Left lung (tissue), 10 donors: ENCODE measurements around the gene SEC24D. TPM values are rescaled to one million over a fixed set of nuclear protein-coding genes. Genes with fewer than 3 reads are reported as not detected.
"Not testable (repeated sequence)": the region's sequence is repeated elsewhere in the genome, so short reads cannot be mapped to it uniquely, and the experiment has no call there.

ENCODE experiments used
- ATAC-seq: fragments of 200-7000 bp; cut with Tn5 transposase; one replicate; pipeline ENCODE4 v1.9.1; 2020; ENCODE audit warnings: moderate library complexity
- DNase-seq, 4 donors: peaks; one replicate each; pipeline ENCODE4 v3.0.0-alpha.2; 2013 to 2020
- H3K27ac ChIP-seq, 2 donors: fragments of 200-600 bp; sonication (generic) in 1 of 2; one replicate each; pipeline versions ENCODE4 v1.5.0 to v1.8.0; 2020 to 2021
- H3K27me3 ChIP-seq, 2 donors: fragments of 200-600 bp; sonication (generic) in 1 of 2; one replicate each; pipeline versions ENCODE4 v1.5.0 to v1.8.0; 2020 to 2021
- H3K36me3 ChIP-seq, 2 donors: fragments of 200-600 bp; sonication (generic) in 1 of 2; one replicate each; pipeline versions ENCODE4 v1.5.0 to v1.8.0; 2020 to 2021
- H3K4me1 ChIP-seq, 2 donors: fragments of 200-600 bp; one replicate each; pipeline ENCODE4 v1.8.0; 2021
- H3K4me3 ChIP-seq, 2 donors: fragments of 200-600 bp; sonication (generic) in 1 of 2; one replicate each; pipeline versions ENCODE4 v1.5.0 to v1.8.0; 2020 to 2021; ENCODE audit warnings: mild to moderate bottlenecking in 1 of 2
- H3K9me3 ChIP-seq, 2 donors: fragments of 200-600 bp; sonication (generic) in 1 of 2; one replicate each; pipeline versions ENCODE4 v1.5.0 to v1.8.0; 2020 to 2021
- intact Hi-C, 2 donors: fragments of 100-400 bp; cut with DNase I; formaldehyde crosslinking; loops; one replicate each; pipeline versions ENCODE4 v1.11.2 to v1.14.2; 2022
- polyA plus RNA-seq, 6 donors: library from polyadenylated mRNA; unstranded; fragments of 120-200 nt; gene quantifications; one replicate each; pipeline ENCODE4 v1.2.1, GENCODE V29; 2013; ENCODE audit not compliant: insufficient read length in 6 of 6
- total RNA-seq, 2 donors: library from RNA; stranded (reverse); fragmentation: NEBNext Ultra II Directional; extraction: Animal tissue kit (Norgen Biotek cat#: 25700); gene quantifications; one replicate each; pipeline ENCODE4 v1.2.1, GENCODE V29; 2021
- TF ChIP-seq, protein P1 (sequence below), 2 donors: fragments of 200-600 bp; sonication (generic) in 1 of 2; IDR thresholded peaks; one replicate each; pipeline versions ENCODE4 v1.5.0 to v1.8.0; 2021; ENCODE audit warnings: antibody characterized with exemption in 2 of 2
- donor health status: DM: no; HTN: yes; CAD: no.
- donor health status: DM: no; HTN: no; CAD: no.

Gene SEC24D
- total and polyA plus RNA-seq, 8 donors = 40.7 to 99.4 (median 50.4) TPM

DNA sequence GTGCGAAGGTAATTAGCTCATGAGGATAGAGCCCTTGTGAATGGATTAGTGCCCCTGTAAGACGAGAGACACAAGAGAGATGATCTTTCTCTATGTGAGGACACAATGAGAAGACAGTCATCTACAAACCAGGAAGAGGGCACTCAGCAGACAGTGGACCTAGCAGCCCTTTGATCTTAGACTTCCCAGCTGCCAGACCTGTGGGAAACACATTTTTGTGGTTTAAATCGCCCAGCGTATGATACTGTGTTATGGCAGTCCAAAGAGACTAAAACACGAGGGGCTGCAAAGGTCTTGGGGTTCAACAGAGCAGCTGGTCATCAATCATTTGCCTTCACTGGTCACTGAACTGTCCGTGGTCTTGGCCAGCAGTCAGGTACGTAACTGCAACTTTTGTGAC lies 43.5 kb upstream of the SEC24D start:
- Histone ChIP-seq H3K36me3 (no peaks in the 10 kb centered on the region), H3K4me1 (no peaks in the 10 kb centered on the region), H3K9me3 (peaks cover 0 to 8% of the 10 kb centered on the region in 2 donors), H3K27ac (no peak overlapping the region), H3K4me3 (no peak overlapping the region), H3K27me3 (no peaks in the 10 kb centered on the region)
- ATAC-seq = no peak
- TF ChIP-seq, protein P1, sequence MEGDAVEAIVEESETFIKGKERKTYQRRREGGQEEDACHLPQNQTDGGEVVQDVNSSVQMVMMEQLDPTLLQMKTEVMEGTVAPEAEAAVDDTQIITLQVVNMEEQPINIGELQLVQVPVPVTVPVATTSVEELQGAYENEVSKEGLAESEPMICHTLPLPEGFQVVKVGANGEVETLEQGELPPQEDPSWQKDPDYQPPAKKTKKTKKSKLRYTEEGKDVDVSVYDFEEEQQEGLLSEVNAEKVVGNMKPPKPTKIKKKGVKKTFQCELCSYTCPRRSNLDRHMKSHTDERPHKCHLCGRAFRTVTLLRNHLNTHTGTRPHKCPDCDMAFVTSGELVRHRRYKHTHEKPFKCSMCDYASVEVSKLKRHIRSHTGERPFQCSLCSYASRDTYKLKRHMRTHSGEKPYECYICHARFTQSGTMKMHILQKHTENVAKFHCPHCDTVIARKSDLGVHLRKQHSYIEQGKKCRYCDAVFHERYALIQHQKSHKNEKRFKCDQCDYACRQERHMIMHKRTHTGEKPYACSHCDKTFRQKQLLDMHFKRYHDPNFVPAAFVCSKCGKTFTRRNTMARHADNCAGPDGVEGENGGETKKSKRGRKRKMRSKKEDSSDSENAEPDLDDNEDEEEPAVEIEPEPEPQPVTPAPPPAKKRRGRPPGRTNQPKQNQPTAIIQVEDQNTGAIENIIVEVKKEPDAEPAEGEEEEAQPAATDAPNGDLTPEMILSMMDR (IDR thresholded peaks at IDR 0.05) = no peak
- intact Hi-C loops = no loop called here
- DNase-seq = peak in 1 of 4 donors; percentile 28

DNA sequence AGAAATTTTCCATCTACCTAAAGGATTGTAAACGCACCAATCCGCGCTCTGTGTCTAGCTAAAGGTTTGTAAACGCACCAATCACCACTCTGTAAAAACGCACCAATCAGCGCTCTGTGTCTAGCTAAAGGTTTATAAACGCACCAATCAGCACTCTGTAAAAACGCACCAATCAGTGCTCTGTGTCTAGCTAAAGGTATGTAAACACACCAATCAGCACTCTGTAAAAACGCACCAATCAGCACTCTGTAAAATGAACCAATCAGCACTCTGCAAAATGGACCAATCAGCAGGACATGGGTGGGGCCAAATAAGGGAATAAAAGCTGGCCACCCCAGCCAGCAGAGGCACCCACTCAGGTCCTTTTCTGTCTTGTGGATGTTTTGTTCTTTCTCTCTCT lies 42.6 kb upstream of the SEC24D start:
- intact Hi-C loops, H3K9me3 ChIP-seq, DNase-seq, H3K4me1 ChIP-seq, H3K4me3 ChIP-seq, H3K27me3 ChIP-seq, ATAC-seq, H3K36me3 ChIP-seq, H3K27ac ChIP-seq: not testable (repeated sequence)

DNA sequence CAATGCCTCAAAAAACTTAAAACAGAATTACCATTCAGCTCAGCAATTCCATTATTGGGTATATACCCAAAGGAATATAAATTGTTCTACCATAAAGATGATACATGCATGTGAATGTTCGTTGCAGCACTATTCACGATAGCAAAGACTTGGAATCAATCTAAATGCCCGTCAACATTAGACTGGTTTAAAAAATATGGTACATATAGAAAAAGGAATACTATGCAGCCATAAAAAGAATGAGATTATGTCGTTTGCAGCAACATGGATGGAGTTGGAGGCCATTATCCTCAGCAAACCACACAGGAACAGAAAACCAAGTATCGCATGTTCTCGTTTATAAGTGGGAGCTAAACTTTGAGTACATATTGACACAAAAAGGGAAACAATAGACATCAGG lies 41.9 kb upstream of the SEC24D start:
- DNase-seq (no peak), ATAC-seq (no peak)
- H3K27me3 ChIP-seq = no peaks in the 10 kb centered on the region
- H3K9me3 ChIP-seq = peaks cover 0 to 8% of the 10 kb centered on the region in 2 donors
- no peak overlapping the region for H3K4me3 ChIP-seq
- H3K4me1 ChIP-seq = no peaks in the 10 kb centered on the region
- TF ChIP-seq, protein P1 (IDR thresholded peaks at IDR 0.05) = no peak
- intact Hi-C loops = no loop called here
- H3K27ac ChIP-seq = no peak overlapping the region
- H3K36me3 ChIP-seq = no peaks in the 10 kb centered on the region

DNA sequence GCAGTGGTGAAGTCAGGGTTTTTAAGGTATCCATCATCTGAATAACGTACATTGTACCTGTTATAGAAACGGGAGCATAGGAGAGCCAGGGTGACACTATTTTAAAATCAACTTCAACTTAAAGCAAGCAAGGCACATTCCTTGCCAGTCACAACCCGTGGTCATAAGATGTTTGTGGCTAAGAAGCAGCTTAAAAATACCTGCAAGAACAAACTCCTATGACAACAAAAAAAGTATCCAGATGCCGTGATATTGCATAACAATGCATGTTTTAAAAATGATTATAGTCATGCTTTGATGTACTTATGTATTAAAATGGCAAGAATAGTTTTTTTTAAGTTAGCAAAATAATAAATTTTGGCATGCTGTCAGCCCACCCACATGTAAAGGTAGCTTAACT lies 36.3 kb upstream of the SEC24D start:
- Histone ChIP-seq H3K27me3 (no peaks in the 10 kb centered on the region), H3K36me3 (no peaks in the 10 kb centered on the region), H3K27ac (no peak overlapping the region), H3K4me3 (no peak overlapping the region), H3K4me1 (no peaks in the 10 kb centered on the region), H3K9me3 (no peaks in the 10 kb centered on the region)
- ATAC-seq = no peak
- intact Hi-C loops = no loop called here
- TF ChIP-seq, protein P1 (IDR thresholded peaks at IDR 0.05) = no peak
- no peak for DNase-seq

DNA sequence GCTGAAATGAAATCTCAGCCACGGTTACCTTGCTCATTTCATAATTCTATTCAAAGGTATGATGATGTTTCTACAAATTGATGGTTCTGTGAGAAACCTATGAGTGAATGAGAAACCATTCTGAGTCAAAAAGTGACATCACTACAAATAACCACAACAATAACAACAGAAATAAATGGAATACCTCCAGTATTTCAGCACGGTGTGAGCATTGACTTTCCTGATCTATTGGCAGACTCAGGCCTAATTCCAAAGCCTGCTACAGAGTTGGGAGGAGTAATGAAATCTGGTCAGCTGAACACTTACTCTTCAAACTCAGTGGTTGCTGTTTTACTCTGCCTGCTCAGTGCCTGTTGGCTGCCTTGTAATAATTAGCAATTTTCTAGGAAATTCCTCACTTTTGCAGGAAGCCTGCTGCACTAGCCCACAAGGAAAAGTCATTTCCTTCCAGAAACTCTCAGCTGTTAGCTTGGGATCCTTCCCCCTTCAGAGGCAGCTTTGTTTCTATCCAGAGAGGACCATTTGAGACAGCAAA lies 33.9 kb upstream of the SEC24D start:
- H3K27ac ChIP-seq = no peak overlapping the region
- no peak overlapping the region for H3K4me3 ChIP-seq
- TF ChIP-seq, protein P1 (IDR thresholded peaks at IDR 0.05) = no peak
- DNase-seq (no peak), ATAC-seq (no peak)
- intact Hi-C loops = no loop called here
- no peaks in the 10 kb centered on the region for H3K36me3 ChIP-seq
- no peaks in the 10 kb centered on the region for H3K4me1 ChIP-seq
- no peaks in the 10 kb centered on the region for H3K9me3 ChIP-seq
- no peaks in the 10 kb centered on the region for H3K27me3 ChIP-seq
